GM21786 (cell line): ENCODE measurements around the gene PLEKHM2.

Source experiments
- ATAC-seq: cut with Tn5 transposase; IDR thresholded peaks from one replicate; pipeline ENCODE4 v1.9.1; 2021; ENCODE audit not compliant: unreplicated experiment

Gene PLEKHM2

DNA sequence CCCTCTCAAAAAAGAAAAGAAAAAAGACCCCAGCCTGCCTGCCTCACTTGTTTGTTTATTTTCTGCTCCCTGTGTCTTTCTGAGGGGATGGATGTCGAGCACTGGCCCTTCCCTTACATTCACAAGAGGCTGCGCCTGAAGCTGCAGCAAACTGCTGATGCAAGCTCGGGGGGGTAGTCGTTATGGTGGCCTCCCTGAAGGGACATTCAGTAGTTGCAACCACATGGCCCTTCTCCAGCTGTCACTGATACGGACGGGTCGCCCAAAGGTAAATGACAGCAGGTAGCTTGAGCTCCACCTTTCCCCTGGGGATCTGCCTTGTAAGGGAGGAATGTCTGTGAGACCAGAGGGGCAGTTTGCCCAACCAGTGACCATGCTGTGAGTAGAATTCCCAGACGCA, 17.7 kb downstream of the PLEKHM2 start:
- no peak for ATAC-seq

- ATAC-seq, result no peak
These were observed 18.8 kb downstream of the PLEKHM2 start for GRCh38 chr1:15702722-15703550.

DNA sequence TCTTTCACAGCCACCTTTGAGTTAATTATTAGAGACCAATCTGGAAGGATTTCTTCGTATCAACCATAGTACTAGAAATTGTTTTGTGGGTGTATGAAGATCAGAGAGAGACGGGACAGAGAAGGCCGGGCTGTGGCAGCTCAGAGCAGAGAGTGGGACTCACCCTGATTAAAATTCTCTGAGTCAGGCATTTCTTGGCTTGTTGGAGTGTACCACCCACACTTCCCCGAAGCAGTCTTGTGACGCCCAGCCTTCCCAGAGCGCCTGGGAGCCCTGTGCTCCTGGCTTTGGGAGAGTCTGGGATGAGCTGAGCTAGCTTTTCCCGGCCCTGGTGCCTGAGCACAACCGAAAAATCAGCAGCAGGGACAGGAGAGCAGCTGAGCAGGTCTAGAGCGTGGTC, 19.4 kb downstream of the PLEKHM2 start:
- no peak for ATAC-seq

- no peak for ATAC-seq
These were observed 20.5 kb downstream of the PLEKHM2 start for GRCh38 chr1:15704526-15705183.

- ATAC-seq, result no peak
These were observed 21.1 kb downstream of the PLEKHM2 start for GRCh38 chr1:15705184-15705566.

GRCh38 chr1:15706751-15707150, 22.6 kb downstream of the PLEKHM2 start:
- no peak for ATAC-seq

- no peak for ATAC-seq
These were observed 23.3 kb downstream of the PLEKHM2 start for GRCh38 chr1:15707239-15707925.

DNA sequence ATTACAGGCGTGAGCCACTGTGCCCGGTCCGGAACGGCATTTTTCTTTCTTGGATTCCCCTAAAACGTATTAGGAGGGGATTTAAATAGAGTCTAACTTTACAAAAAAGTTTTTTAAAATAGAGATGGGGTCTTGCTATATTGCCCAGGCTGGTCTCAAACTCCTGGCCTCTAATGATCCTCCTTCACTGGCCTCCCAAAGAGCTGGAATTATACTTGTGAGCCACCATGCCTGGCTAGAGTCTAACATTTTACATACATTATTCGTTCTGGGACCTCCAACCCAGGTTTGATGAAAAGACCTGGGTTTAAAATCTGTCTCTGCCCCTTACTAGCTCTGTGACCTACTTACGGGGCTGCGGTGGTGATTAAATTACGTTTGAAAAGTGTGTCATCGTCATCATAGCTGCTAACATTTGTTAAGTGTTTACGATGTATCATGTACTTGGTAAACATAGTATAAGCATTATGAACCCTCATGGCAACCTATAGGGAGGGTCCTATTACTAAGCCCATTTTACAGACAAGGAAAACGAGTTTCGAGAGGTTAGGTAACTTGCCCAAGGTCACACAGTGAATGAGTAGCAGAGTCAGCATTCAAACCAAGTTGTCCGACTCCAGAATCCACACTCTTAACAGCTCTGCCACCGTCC, 24.5 kb downstream of the PLEKHM2 start:
- ATAC-seq, result no peak

DNA sequence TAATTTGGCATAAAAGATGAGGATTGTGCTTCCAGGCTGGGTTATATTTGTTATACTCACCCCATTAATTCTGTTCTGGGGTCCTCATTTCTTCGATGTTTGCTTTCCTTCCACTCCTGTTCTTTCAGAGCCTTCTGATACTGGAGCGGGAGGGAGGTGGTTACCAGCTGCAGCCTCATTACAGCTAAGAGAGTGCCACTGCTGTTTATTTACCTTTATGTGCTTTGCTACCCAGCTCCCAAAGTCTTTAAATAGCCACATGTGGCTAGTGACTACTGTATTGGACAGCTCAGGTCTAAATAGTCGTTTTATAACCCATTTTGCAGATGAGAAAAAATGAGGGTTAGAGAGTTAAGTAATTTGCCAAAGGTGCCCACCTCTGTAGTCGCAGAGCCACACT, 25.1 kb downstream of the PLEKHM2 start:
- no peak for ATAC-seq

DNA sequence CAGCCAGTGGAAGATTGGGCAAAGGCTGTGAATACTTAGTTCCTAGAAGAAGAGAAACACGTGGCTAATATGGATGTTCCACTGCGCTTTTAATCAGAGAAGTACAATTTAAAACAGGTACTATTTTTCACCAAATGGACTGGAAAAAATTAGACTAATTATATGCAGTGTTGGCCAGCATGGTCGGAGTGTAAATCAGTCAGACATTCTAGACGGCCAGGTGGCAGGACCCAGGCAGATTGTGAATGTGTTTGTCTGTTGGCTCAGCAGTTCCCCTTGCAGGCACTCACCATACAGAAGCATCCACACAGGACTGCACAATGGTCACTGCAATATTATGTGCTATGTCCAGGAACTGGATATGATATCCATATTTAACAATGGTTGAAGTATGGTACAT, 28.0 kb downstream of the PLEKHM2 start:
- ATAC-seq, result no peak

- ATAC-seq, result no peak
These were observed 30.5 kb downstream of the PLEKHM2 start for GRCh38 chr1:15714406-15715136.

DNA sequence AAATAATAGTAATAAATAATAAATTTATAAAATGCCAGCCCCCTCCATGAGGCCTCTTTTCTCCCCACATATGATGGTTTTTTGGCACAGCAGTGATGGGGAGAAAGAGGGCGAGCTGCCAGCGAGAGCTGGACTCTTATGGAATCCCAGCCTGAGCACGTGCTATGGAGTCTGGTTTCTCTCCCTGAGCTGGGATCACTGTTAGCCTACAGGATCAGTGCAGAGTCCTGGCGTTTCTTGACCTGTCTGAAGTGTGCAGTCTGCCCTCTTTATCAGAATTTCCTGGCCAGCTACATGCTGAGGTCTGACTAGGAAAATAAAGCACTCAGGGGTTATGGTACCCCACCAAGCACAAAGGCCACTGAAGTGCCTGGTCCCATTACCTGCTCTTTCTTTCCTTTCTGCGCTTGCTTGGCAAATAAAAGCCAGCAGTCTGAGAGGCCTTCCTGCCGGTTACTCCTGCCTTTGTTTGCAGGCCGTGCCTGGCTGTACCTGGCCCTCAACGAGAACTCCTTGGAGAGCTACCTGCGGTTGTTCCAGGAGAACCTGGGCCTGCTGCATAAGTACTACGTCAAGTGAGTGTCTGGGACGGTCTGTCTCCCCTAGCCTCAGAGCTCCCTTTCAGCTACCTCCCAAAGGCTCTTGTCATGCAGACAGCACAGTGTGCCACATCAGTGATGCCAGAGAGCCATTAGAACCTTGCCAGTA, 33.5 kb downstream of the PLEKHM2 start:
- no peak for ATAC-seq

GRCh38 chr1:15718199-15718601, 34.1 kb downstream of the PLEKHM2 start:
- no peak for ATAC-seq

- no peak for ATAC-seq
These were observed 35.4 kb downstream of the PLEKHM2 start for GRCh38 chr1:15719381-15720120.

GRCh38 chr1:15720861-15721260, 36.7 kb downstream of the PLEKHM2 start:
- ATAC-seq, result no peak

GRCh38 chr1:15722411-15722810, 38.3 kb downstream of the PLEKHM2 start:
- ATAC-seq, result no peak

DNA sequence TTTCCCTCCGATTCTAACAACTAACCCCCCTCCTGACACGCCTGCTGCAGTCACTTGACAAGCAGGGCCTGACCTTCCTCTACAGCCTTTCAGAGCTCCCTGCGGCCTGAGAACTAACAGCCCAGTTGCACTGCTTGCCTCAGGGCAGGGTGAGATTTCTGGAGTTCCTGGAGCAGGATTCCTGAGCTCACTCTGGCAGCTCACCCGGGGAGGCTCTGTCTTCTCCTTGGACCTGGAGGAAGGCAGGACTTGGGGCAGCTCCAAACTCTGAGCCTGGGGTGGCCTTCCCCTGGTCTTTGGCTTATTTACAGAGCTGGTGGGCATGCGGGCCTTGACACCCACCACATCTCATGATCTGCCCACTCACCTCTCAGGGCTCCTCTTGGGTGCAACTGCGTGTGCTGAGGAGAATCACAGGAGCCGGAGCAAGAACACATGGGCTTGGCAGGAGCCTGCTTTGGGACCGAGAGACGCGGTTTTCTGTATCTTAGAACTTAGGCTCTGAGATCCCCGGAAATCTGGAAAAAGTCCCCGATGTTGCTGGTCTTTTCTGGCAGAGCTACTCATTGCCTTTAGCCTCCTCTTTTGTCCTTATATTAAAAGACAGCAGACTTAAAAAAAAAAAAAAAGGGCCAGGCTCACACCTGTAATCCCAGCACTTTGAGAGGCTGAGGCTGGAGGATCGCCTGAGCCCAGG, 38.9 kb downstream of the PLEKHM2 start:
- ATAC-seq, result no peak

GRCh38 chr1:15723631-15724246, 39.6 kb downstream of the PLEKHM2 start:
- ATAC-seq, result no peak
